Skin epidermis (tissue), 12 donors: ENCODE measurements around the gene MIX23.

Source experiments
- H3K27ac ChIP-seq, 21 experiments: fragments of 200-600 bp; sonication (generic) in 11 of 21; one replicate each; pipeline ENCODE4 v1.5.0; 2020; ENCODE audit warnings: mild to moderate bottlenecking in 3 of 21, inconsistent platforms in 2 of 21, moderate library complexity in 2 of 21
- H3K4me3 ChIP-seq, 7 experiments: fragments of 200-600 bp; sonication (generic) in 2 of 7; one replicate each; pipeline ENCODE4 v1.5.0; 2020; ENCODE audit warnings: inconsistent platforms in 2 of 7, mild to moderate bottlenecking in 2 of 7, moderate library complexity in 1 of 7

The MIX23 gene

DNA sequence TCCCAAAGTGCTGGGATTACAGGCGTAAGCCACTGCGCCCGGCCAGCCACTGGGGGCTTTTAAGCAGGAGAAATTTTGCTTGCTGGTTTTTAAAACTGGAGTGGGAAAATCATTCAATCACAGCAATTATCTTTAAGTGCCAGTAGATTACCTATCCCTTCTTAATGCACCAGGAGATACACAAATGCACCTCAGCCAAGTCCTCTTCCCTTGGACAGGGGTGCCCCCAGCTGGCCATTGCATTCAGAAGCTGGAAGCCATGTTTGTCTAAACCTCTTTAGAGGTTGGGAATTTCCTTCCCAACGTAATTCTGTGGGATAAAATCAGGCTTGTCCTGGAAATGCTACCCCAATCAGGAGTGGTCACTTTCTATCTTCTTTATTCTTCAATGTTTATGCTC, 26.6 kb downstream of the MIX23 start:
- H3K4me3 ChIP-seq, result no peak overlapping the region

GRCh38 chr3:122355612-122356011, 27.4 kb downstream of the MIX23 start:
- Histone ChIP-seq H3K4me3 (no peak overlapping the region), H3K27ac (peak overlapping the region in 3 of 21 experiments; percentile 6 to 24 (median 18))

More for the DNA sequence above, 26.6 kb downstream of the MIX23 start:
- H3K27ac ChIP-seq, result peak overlapping the region in 3 of 21 experiments; percentile 2 to 24 (median 10)

GRCh38 chr3:122353893-122354401, 29.1 kb downstream of the MIX23 start:
- H3K4me3 ChIP-seq, result no peak overlapping the region
- H3K27ac ChIP-seq, result peak overlapping the region in 11 of 21 experiments; percentile 4 to 70 (median 56)

GRCh38 chr3:122353215-122353614, 29.8 kb downstream of the MIX23 start:
- no peak overlapping the region for H3K4me3 ChIP-seq
- H3K27ac ChIP-seq, result peak overlapping the region in 10 of 21 experiments; percentile 5 to 70 (median 56)

GRCh38 chr3:122351612-122352011, 31.4 kb downstream of the MIX23 start:
- no peak overlapping the region for H3K4me3 ChIP-seq
- peak overlapping the region in 5 of 21 experiments; percentile 4 to 39 (median 21) for H3K27ac ChIP-seq

DNA sequence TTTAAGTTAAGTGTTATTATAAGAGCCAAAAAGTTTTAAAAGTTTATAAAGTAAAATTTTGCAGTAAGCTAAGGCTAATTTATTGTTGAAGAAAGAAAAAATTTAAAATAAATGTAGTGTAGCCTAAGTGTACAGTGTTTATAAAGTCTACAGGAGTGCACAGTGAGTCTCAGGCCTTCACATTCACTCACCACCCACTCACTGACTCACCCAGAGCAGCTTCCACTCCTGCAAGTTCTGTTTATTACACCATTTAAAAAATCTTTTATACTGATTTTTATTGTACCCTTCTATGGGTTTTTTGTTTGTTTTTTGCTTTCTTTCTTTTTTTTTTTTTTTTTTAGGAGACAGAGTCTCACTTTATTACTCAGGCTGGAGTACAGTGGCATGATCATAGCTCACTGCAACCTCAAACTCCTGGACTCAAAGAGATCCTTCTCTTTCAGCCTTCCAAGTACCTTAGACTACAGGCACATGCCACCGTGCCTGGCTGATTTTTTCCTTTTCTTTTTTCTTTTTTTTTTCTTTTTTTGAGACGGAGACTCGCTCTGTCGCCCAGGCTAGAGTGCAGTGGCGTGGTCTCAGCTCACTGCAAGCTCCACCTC, 32.1 kb downstream of the MIX23 start:
- Histone ChIP-seq H3K4me3 (no peak overlapping the region), H3K27ac (peak overlapping the region in 4 of 21 experiments; percentile 7 to 47 (median 34))

DNA sequence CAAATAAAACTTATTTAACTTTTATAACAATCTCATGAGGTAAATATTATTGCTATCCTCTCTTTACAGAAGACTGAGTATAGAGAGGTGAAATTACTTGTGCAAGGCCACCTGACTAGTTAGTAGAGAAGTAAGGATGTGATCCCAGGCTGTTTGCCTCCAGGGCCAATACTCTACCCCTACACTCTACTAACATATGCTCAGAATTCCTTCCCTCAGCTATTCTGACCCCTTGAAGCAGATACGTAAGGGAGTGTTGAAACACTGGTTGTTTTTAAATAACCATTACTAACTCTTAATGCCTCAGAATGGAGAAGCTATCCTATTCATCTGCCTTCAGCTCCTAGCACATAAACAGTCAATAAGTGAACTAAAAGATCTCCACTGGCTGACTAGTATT, 33.9 kb downstream of the MIX23 start:
- Histone ChIP-seq H3K27ac (no peak overlapping the region), H3K4me3 (no peak overlapping the region)

GRCh38 chr3:122343654-122344053, 39.4 kb downstream of the MIX23 start:
- no peak overlapping the region for H3K27ac ChIP-seq
- no peak overlapping the region for H3K4me3 ChIP-seq

GRCh38 chr3:122342803-122343202, 40.2 kb downstream of the MIX23 start:
- Histone ChIP-seq H3K27ac (no peak overlapping the region), H3K4me3 (no peak overlapping the region)

DNA sequence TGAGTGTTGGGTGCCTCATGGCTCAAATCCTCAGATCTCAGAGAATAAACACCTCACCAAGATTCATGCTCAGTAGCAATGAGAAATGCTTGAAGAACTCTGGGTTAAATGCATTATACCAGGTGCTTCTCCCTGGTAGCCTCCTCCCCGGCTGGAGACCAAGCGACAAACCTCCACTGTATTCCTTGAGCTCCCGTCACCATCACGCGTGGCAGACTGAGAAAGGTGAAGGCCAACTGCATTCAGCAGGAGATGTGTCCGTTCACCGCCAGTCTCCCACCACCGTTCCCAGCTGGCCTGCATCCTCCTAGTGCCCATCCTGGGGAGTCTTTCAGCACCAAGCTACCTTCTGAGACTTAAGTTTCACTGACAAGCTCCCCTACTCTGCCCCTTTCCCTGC, 50.5 kb downstream of the MIX23 start:
- H3K27ac ChIP-seq, result peak overlapping the region in 1 of 21 experiments; percentile 24
- no peak overlapping the region for H3K4me3 ChIP-seq

GRCh38 chr3:122331886-122332285, 51.1 kb downstream of the MIX23 start:
- Histone ChIP-seq H3K4me3 (no peak overlapping the region), H3K27ac (peak overlapping the region in 2 of 21 experiments; percentile 8 to 34)

DNA sequence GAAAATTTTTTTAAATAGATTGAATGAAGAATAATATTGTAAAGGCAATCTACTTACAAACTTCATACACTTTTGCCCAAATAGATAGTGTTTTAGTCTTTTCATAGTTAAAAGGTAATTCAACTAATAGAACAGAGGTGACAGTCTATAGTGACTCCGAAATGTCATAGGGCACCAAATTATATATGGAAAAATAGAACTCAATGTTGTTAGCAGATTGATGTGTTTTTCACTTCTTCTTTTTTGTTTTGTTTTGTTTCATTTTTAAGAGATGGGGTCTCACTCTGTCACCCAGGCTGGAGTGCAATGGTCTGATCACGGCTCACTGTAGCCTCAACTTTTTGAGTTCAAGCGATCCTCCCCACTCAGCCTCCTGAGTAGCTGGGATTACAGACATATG, 57.3 kb downstream of the MIX23 start:
- Histone ChIP-seq H3K27ac (peak overlapping the region in 11 of 21 experiments; percentile 2 to 74 (median 35)), H3K4me3 (peak overlapping the region; percentile 1 to 30 (median 11))

- Histone ChIP-seq H3K27ac (peak within 1 kb of the TSS in 16 of 21 experiments; percentile 2 to 74 (median 34)), H3K4me3 (peak within 1 kb of the TSS; percentile 1 to 30 (median 11))
These were observed 58.1 kb downstream of the MIX23 start, which contains the start of gene CSTA for GRCh38 chr3:122324871-122325323. CSTA (plus strand) TSS chr3:122325248; CDS start chr3:122325293, 45 bp downstream.

DNA sequence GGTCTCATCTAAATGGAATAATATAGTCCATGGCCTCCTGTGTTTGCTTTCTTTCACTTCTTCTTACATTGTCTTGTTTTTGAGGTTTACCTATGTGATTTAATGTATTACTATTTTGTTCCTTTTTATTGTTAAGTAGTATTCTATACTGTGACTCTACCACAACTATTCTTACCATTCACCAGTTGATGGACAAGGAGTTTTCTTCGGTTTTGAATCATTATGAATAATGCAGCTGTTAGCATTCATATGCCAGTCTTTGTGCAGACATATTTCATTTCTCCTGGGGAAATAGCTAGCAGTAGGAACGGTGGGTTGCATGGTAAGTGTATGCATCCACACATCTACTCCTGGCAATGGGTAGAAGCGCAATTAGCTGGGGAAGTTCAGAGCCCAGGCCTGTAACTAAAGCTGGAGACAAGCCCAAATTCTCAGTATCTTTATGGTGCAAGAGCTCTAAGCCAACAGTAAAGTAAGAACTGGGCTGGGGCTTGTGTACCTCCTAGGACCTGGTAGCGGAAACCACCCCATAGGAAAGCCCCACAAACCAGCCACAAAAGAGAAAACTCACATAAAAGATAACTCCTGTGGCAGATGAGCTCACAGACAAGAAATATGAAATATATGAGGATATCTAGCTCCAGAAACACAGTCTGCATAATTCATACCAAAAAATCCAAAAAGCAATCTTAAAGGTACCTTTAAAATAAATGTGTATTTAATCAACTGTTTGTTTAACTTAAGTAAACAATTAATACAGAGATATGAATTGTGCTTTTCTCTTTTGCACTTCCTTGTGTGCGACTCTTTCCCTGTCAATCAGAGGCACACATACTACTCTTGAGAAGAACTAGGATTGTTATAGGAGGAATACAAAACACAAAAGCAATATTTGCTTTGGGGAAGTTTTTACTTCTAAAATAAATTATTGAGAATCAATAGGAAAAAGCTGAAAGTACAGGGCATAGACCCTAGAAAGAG, 60.6 kb downstream of the MIX23 start:
- H3K4me3 ChIP-seq, result no peak overlapping the region
- H3K27ac ChIP-seq, result peak overlapping the region in 3 of 21 experiments; percentile 7 to 30 (median 10)

GRCh38 chr3:122318620-122319019, 64.4 kb downstream of the MIX23 start:
- peak overlapping the region in 12 of 21 experiments; percentile 7 to 68 (median 52) for H3K27ac ChIP-seq
- no peak overlapping the region for H3K4me3 ChIP-seq

DNA sequence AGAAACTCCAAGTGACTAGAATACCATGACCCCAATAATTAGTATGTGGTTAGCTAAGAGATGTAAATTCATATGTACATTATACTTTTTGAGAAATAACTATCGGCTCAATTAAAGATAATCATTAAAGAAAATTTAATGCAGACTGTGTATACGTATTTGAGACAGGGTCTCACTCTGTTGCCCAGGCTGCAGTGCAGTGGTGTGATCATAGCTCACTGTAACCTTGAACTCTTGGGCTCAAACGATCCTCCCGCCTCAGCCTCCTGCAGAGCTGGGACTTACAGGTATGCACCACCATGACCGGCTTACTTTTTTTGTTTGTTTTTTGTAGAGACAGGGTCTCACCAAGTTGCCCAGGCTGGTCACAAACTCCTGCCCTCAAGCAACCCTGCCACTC, 66.7 kb downstream of the MIX23 start:
- H3K27ac ChIP-seq, result peak overlapping the region in 1 of 21 experiments; percentile 20
- H3K4me3 ChIP-seq, result no peak overlapping the region

- Histone ChIP-seq H3K27ac (peak overlapping the region in 12 of 21 experiments; percentile 37 to 85 (median 76)), H3K4me3 (no peak overlapping the region)
These were observed 67.4 kb downstream of the MIX23 start for GRCh38 chr3:122315619-122316018.

DNA sequence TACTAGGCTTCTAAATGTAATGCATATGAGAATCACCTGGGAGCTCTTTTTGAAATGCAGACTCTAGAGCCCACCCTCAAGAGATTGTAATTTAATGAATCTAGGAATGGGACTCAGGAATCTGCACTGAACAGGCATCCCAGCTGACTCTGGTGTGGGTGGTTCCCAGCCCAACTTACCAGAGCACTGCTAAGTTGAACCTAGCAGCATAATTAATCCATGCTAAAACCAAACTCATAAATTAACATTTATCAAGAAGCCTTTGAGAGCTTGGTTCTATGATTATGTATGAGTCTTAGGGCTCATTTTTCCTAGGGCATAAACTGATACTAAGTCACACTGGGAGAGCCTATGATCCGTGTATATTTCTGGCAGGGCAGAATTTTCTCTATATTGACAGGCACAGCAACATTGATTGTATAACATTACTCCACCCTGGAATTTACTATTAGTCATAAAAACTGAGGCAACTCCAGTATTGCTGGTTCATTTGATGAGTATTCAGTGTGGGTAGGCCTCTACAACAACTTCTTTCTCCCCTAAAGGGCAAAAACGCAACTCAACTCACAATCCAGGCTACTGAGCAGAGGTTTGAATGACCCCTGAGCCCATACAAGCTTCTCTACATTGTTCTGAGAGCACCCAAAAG, 68.7 kb downstream of the MIX23 start:
- Histone ChIP-seq H3K4me3 (no peak overlapping the region), H3K27ac (peak overlapping the region in 20 of 21 experiments; percentile 37 to 85 (median 76))

DNA sequence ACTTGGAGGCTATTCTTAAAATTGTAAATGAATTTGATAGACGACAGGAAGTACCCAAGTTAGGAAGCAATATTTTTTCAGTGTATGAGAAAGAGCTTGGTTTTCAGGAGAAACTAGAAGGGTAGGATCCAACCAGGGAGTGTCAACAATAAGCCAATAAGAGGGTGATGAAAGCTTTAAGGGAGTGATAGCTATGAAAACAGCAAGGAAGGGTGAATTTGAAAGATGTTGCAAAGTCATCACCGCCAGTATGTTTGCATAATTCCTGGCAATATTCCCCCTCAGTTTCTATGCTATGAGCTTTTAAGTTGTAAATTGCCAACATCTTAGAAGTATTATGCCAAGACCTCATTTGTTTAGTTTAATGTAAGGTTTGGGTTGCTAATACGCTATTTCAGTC, 69.8 kb downstream of the MIX23 start:
- Histone ChIP-seq H3K27ac (peak overlapping the region in 16 of 21 experiments; percentile 31 to 85 (median 76)), H3K4me3 (no peak overlapping the region)
